ENCODE data around the gene TGM2.

TGM2 gene

DNA sequence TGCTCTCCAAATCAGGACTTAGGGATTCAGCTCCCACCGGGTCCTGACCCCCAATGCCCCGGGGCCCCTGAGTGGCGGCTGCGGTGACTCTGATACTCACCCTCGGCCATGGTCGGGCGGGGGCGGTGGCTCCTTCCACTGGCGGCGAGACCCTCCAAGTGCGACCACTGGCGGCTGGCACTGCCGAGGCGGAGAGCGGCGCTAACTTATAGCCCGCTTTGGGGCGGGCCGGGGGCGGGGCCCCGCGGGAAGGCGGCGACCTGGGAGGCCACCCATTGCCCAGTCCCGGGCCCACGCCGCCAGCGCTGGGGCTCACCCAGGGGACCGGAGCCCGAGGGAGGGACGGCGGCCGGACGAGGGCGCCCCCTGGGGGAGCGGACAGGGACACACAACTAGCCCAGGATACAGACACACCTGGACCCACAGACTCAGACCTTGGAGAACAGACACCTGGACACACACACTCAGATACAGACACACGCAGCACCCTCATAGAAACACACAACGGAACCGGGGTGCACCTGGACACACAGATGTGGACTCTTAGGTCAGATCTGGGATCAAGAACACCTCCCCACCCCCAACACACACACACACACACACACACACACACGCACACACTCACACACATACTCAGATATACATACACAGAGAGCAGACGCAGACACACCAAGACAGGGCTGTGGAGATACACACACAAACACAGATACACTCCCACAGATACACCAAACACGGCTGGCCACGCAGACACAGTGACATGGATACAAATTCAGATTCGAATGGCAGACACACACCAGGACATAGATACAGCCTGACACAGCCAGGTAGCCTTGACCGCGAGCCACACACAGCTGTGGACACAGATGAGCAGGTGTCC, at the start of gene TGM2:
Gene TGM2 (minus strand): TSS at position 182 of the 877 bp plus-strand sequence. CDS start 72 bp downstream, at position 110.
- DNase-seq (ENCODE audit: low read depth, low spot score): no peak

DNA sequence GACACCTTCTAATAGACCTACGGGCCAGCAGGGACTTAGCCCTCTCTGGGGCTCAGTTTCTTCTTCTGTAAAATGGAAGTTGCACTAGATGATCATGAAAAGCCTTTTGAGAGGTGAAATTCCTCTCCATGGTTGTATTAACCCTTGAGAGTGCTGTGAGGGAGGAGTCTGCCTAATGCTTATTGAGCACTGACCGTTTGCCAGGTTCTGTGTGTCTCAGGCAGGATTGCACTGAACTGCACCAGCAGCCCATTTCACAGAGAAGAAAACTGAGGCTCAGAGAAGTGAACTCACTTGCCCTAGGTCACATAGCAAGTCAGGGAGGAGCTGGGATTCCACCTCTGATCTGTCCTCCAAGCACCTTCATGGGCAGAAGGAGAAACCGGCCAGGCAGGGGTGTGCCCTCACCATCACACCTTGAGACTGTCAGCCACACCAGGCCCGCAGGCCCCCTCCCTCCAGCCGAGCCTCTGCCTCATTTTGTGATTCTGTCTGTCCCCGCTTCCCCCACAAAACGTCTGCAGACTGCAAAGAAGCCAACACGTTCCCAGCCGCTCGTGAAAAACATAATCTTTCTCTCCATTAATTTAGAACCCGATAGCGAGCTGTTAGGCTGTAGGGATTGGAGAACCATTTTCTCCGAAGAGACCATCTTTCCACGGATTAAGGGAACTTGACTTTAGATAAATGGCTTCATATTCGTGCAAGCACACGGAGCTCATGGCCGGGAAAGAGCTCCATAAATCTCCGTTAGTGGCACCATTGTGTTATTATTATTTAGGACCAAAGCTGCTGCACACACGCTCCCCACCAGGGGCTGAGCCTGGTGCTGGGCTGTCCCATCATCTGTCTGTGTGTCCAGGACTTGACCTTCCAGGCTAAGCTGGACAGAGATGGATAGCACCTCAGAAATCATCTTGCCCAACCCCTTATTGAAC, 49.5 kb upstream of the TGM2 start:
- DNase-seq (ENCODE audit: low read depth, low spot score): no peak

GRCh38 chr20:38213607-38213940, 48.5 kb upstream of the TGM2 start:
- DNase-seq (ENCODE audit: low read depth, low spot score): no peak

- DNase-seq (ENCODE audit: low read depth, low spot score): no peak
These were observed 47.9 kb upstream of the TGM2 start for GRCh38 chr20:38212806-38213606.

DNA sequence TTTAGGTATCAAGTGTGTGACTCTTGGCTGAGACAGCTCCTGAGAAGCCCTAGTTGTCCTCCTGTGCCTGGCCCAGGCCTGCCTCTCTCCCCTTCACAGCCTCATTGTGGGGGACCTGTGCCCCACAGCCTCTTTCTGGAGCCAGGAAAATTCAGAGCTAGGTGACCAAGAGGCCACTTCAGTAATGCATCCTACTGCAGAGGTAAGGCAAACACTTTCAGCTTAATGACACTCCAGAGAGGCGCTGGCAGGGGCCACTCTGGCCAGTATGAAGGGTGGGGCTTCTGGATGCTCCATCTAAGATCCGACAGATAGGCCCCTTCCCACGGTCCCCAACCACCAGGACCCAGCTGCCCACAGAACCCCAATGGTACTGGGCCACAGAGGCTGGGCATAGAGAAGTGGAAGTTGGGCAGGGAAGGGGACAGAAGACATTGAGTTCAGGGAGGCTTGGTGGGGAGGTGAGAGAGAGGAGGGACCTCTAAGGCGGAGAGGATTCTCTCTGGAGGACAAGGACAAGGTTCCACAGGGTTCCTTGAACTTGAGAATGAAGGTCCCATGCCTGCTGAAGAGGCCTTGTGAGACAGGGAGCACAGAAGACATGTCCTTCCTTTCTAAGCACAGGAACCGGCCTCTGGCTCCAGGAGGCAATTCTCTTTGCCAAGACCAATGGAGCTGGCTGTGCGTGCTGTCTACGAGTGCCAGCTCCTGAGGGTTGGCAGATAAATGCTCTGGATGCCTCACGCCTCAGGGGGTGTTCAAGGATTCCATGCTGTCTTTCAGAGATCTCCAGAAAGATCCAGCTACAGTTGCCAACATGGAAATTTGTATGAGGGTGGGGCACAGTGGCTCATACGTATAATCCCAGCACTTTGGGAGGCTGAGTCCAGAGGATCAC, 46.4 kb upstream of the TGM2 start:
- DNase-seq (ENCODE audit: low read depth, low spot score): no peak

- DNase-seq (ENCODE audit: low read depth, low spot score): no peak
These were observed 45.7 kb upstream of the TGM2 start for GRCh38 chr20:38210741-38211140.

GRCh38 chr20:38209736-38210405, 44.8 kb upstream of the TGM2 start:
- no peak for DNase-seq (ENCODE audit: low read depth, low spot score)

DNA sequence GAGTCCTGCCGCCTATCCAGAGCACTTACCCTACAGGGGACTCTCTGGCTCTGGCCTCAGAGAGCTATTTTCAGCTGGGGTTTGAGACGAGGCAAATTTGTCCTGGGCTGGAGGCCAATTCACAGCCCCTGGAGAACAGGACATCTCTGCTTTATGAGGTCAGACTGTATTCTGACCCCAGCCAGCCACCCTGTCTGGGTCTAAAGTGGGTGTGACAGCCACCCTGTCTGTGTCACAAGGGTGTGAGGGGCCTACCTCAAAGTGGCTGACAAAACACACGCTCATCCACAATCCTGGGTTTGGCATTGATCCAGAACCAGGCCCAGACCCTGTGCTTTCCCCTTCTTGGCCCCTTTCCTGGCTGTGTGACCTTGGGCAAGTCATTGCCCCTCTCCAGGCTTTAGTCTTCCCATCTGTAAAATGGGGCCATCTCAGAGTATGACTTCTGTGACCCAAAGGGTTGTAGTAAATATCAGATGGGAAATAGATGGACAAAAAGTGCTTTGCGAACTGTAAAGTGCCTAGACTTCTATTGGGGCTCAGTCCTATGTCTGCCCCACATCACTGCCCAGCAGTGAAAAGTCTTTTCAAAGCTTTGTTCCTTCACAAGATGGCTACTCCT, 44.1 kb upstream of the TGM2 start:
- DNase-seq (ENCODE audit: low read depth, low spot score): no peak

- no peak for DNase-seq (ENCODE audit: low read depth, low spot score)
These were observed 43.5 kb upstream of the TGM2 start for GRCh38 chr20:38208523-38208922.

GRCh38 chr20:38208088-38208487, 43.0 kb upstream of the TGM2 start:
- DNase-seq (ENCODE audit: low read depth, low spot score): no peak

GRCh38 chr20:38207621-38208020, 42.6 kb upstream of the TGM2 start:
- no peak for DNase-seq (ENCODE audit: low read depth, low spot score)

DNA sequence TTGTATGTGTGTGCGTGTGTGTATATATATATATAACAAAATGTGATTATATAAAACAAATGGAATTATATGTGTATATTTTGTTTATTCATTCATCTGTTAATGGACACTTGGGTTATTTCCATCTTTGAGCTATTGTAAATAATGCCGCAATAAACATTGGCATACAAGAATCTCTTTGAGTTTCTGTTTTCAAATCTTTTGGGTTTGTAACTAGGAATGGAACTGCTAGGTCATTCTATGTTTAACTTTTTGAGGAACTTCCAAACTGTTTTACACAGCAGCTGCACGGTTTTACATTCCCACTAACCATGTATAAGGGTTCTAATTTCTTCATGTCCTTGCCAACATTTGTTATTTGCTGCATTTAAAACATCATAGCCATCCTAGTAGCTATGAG, 39.9 kb upstream of the TGM2 start:
- no peak for DNase-seq (ENCODE audit: low read depth, low spot score)

DNA sequence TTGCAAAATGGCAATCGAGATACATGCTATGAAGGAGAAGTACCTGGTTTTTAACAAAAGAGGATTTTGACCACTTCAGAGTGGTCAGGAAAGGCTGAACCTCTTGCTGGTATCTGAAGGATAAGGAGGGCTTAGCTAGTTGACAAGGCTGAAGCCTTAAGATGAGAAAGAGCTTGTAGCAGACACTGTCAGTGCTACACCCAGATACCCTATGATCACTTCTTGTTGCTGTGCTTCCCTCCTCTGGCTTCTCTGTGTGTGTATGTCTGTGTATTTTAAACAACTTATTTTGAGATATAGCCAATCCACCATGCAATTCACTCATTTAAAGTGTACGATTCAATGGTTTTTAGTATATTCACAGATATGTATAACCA, 38.9 kb upstream of the TGM2 start:
- no peak for DNase-seq (ENCODE audit: low read depth, low spot score)

DNA sequence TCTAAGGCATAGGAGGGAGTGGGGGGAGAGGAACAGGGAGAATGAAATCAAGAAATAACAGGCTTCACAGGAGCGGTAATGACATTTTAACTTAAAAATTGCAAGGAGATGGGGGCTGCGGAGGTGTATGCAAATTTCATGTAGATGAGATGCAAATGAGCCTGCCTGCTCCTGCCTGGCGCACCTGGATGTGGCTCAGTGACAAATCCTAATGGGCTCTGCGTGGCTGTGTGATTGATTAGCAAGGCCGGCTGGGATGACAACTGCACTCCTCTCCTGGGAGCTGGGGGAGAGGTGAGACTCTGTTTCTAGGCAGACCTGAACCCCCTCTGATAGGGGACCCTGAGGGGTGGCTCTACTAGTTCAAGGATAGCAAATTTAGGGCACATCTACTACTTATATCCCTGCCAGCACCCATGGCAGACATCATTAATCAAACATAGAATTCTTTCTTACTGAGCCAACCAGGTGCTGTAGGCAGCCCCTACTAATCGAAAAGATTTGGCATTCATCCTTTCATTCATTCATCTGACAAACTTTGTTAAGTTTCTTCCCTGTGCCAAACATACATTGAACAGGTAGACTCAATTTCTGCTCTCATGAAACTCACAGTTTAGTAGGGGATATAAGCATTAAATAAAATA, 38.4 kb upstream of the TGM2 start:
- DNase-seq (ENCODE audit: low read depth, low spot score): no peak

- no peak for DNase-seq (ENCODE audit: low read depth, low spot score)
These were observed 37.9 kb upstream of the TGM2 start for GRCh38 chr20:38202982-38203293.

GRCh38 chr20:38202153-38202981, 37.3 kb upstream of the TGM2 start:
- no peak for DNase-seq (ENCODE audit: low read depth, low spot score)

DNA sequence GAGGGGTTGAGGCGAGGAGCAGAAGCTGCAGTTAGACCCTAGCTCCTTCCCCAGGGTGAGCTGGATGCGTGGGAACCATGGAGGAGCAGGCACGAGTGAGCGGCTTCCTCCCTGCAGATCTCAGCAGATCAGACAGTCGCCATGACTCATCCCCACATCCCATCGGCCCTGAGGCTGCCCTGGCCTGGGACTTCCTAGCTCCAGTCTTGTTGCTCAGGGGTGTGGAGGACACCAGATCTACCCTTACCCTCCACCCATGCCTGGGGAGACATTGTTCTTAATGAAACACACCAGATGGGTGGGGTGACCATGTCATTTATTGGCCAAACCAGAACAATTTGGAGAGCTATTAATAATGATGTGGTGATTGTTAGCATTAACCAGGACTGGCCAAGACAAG, 36.3 kb upstream of the TGM2 start:
- DNase-seq (ENCODE audit: low read depth, low spot score): no peak

- no peak for DNase-seq (ENCODE audit: low read depth, low spot score)
These were observed 35.6 kb upstream of the TGM2 start for GRCh38 chr20:38200646-38201045.
